HepG2 (cell line): ENCODE data around the gene CBX2. TPM values are rescaled to one million over a fixed set of nuclear protein-coding genes. Genes with fewer than 3 reads are reported as not detected.

Source experiments
- CBX1 ChIP-seq: IDR thresholded peaks from one replicate; pipeline ENCODE4 v1.6.1; 2016; ENCODE audit warnings: antibody characterized with exemption, low read depth
- ESRRA ChIP-seq: sonication (generic); formaldehyde crosslinking; IDR thresholded peaks from 2 replicates; pipeline ENCODE4 v1.5.1; 2020; ENCODE audit warnings: mild to moderate bottlenecking, low read depth, missing genetic modification reagents
- GATA4 ChIP-seq: sonication (generic); IDR thresholded peaks from 2 replicates; pipeline ENCODE4 v1.6.1; 2016; ENCODE audit warnings: antibody characterized with exemption, low read depth, borderline replicate concordance
- PTBP1 ChIP-seq: fragments of 200-400 bp; formaldehyde crosslinking; IDR thresholded peaks from 2 replicates; pipeline ENCODE4 v1.6.1; 2018; ENCODE audit warnings: low read length, low read depth; ENCODE audit not compliant: poor library complexity, severe bottlenecking
- RCOR2 ChIP-seq: IDR thresholded peaks from 2 replicates; pipeline ENCODE4 v1.6.1; 2016; ENCODE audit warnings: missing biosample characterization, missing genetic modification reagents
- ZNF33B ChIP-seq: sonication (generic); formaldehyde crosslinking; IDR thresholded peaks from 2 replicates; pipeline ENCODE4 v1.5.1; 2020; ENCODE audit warnings: mild to moderate bottlenecking, missing genetic modification reagents
- ZNF510 ChIP-seq: sonication (generic); formaldehyde crosslinking; IDR thresholded peaks from 2 replicates; pipeline ENCODE4 v1.4.0; 2020; ENCODE audit warnings: low read depth, mild to moderate bottlenecking, missing genetic modification reagents
- ZNF552 ChIP-seq: sonication (generic); formaldehyde crosslinking; IDR thresholded peaks from 2 replicates; pipeline ENCODE4 v1.9.0; 2022; ENCODE audit warnings: missing genetic modification reagents, mild to moderate bottlenecking, borderline replicate concordance
- ZNF776 ChIP-seq: sonication (generic); formaldehyde crosslinking; IDR thresholded peaks from 2 replicates; pipeline ENCODE4 v1.4.0; 2020; ENCODE audit warnings: mild to moderate bottlenecking, missing genetic modification reagents
- ZNF780A ChIP-seq: sonication (generic); formaldehyde crosslinking; IDR thresholded peaks from 2 replicates; pipeline ENCODE4 v1.8.0; 2022; ENCODE audit warnings: mild to moderate bottlenecking, missing genetic modification reagents, moderate library complexity
- ZNF788 ChIP-seq: sonication (generic); formaldehyde crosslinking; IDR thresholded peaks from 2 replicates; pipeline ENCODE4 v1.5.0; 2020; ENCODE audit warnings: mild to moderate bottlenecking, missing genetic modification reagents, borderline replicate concordance
- ZNF850 ChIP-seq: sonication (generic); formaldehyde crosslinking; conservative IDR thresholded peaks from 2 replicates; pipeline ENCODE4 v1.9.0; 2021; ENCODE audit warnings: mild to moderate bottlenecking, missing genetic modification reagents
- polyA plus RNA-seq, 8 experiments: library from polyadenylated mRNA; depleted of rRNA in 3 of 8; stranded (reverse) in 7 of 8; unstranded in 1 of 8; fragments of >200 nt; fragmentation: Illumina TruSeq in 4 of 8; extraction: Trizol in 4 of 8; gene quantifications; 2 replicates each; pipeline versions ENCODE4 v1.2.1 to v1.2.3, GENCODE V29; 2011 to 2016; ENCODE audit warnings: low read depth in 4 of 8, missing spikeins in 1 of 8, mixed read lengths in 1 of 8; ENCODE audit not compliant: insufficient read depth in 1 of 8
- total RNA-seq, 5 experiments: library from RNA; depleted of rRNA; stranded (reverse); fragments of >200 nt; fragmentation: Illumina TruSeq; extraction: Trizol; gene quantifications; 2 replicates each; pipeline ENCODE4 v1.2.3, GENCODE V29; 2016; ENCODE audit warnings: low read depth in 1 of 5
- TF ChIP-seq, protein P1 (sequence below): sonication (generic); formaldehyde crosslinking; IDR thresholded peaks from 2 replicates; pipeline ENCODE4; 2020; ENCODE audit warnings: missing genetic modification reagents, mild to moderate bottlenecking, borderline replicate concordance
- TF ChIP-seq, protein P2 (sequence below): sonication (generic); IDR thresholded peaks from 2 replicates; pipeline ENCODE4 v1.6.1; 2016; ENCODE audit warnings: low read depth, borderline replicate concordance
- TF ChIP-seq, protein P3 (sequence below): sonication (generic); formaldehyde crosslinking; IDR thresholded peaks from 2 replicates; pipeline ENCODE4 v1.4.0; 2020; ENCODE audit warnings: missing genetic modification reagents, borderline replicate concordance
- TF ChIP-seq, protein P4 (sequence below): sonication (generic); formaldehyde crosslinking; IDR thresholded peaks from 2 replicates; pipeline ENCODE4 v1.4.0; 2020; ENCODE audit warnings: missing genetic modification reagents
- TF ChIP-seq, protein P5 (sequence below): sonication (generic); formaldehyde crosslinking; IDR thresholded peaks from 2 replicates; pipeline ENCODE4 v1.5.0; 2020; ENCODE audit warnings: missing genetic modification reagents
- TF ChIP-seq, protein P6 (sequence below): sonication (generic); formaldehyde crosslinking; IDR thresholded peaks from 2 replicates; pipeline ENCODE4 v1.4.0; 2020; ENCODE audit warnings: mild to moderate bottlenecking, missing genetic modification reagents

CBX2 gene
- total and polyA plus RNA-seq, 2 of the 13 experiments (the other 11 are each of a cell fraction or from before 2014, with no cell fraction given): 14.5 to 31.1 TPM

DNA sequence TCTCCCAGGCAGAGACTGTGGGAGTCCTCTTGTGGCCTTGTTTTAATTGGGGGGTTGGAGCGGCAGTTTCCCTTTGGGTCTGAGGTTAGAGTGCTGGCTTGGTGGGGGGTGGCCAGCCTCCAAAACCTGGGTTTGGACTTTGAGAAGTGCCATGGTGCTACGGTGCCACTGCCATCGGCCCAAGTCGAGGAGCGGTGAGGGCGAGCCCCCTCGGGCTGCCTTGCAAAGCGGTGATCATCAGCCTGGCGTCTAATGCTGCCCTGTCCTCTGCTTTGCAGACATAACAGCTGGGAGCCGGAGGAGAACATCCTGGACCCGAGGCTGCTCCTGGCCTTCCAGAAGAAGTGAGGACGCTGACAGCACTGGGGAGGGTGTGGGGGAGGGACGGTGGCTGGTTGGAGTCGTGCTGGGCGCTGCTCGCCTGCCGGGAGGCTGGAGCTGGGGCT is 1.2 kb downstream of the CBX2 start (continued):
- TF ChIP-seq, protein P1, sequence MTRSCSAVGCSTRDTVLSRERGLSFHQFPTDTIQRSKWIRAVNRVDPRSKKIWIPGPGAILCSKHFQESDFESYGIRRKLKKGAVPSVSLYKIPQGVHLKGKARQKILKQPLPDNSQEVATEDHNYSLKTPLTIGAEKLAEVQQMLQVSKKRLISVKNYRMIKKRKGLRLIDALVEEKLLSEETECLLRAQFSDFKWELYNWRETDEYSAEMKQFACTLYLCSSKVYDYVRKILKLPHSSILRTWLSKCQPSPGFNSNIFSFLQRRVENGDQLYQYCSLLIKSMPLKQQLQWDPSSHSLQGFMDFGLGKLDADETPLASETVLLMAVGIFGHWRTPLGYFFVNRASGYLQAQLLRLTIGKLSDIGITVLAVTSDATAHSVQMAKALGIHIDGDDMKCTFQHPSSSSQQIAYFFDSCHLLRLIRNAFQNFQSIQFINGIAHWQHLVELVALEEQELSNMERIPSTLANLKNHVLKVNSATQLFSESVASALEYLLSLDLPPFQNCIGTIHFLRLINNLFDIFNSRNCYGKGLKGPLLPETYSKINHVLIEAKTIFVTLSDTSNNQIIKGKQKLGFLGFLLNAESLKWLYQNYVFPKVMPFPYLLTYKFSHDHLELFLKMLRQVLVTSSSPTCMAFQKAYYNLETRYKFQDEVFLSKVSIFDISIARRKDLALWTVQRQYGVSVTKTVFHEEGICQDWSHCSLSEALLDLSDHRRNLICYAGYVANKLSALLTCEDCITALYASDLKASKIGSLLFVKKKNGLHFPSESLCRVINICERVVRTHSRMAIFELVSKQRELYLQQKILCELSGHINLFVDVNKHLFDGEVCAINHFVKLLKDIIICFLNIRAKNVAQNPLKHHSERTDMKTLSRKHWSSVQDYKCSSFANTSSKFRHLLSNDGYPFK (CRISPR knock-in tag): 0 out of 2 replicates have a peak, but pooled peaks have one; percentile 42
- TF ChIP-seq PTBP1 (no peak), ZNF552 (no peak), GATA4 (no peak), ZNF510 (no peak), ZNF850 (CRISPR knock-in tag) (no peak), ESRRA (CRISPR knock-in tag) (no peak), ZNF33B (no peak), ZNF780A (CRISPR knock-in tag) (no peak), RCOR2 (CRISPR knock-in tag) (no peak), CBX1 (no peak), ZNF776 (no peak), ZNF788 (CRISPR knock-in tag) (no peak)
- TF ChIP-seq, protein P2, sequence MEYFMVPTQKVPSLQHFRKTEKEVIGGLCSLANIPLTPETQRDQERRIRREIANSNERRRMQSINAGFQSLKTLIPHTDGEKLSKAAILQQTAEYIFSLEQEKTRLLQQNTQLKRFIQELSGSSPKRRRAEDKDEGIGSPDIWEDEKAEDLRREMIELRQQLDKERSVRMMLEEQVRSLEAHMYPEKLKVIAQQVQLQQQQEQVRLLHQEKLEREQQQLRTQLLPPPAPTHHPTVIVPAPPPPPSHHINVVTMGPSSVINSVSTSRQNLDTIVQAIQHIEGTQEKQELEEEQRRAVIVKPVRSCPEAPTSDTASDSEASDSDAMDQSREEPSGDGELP: no peak
- TF ChIP-seq, protein P3, sequence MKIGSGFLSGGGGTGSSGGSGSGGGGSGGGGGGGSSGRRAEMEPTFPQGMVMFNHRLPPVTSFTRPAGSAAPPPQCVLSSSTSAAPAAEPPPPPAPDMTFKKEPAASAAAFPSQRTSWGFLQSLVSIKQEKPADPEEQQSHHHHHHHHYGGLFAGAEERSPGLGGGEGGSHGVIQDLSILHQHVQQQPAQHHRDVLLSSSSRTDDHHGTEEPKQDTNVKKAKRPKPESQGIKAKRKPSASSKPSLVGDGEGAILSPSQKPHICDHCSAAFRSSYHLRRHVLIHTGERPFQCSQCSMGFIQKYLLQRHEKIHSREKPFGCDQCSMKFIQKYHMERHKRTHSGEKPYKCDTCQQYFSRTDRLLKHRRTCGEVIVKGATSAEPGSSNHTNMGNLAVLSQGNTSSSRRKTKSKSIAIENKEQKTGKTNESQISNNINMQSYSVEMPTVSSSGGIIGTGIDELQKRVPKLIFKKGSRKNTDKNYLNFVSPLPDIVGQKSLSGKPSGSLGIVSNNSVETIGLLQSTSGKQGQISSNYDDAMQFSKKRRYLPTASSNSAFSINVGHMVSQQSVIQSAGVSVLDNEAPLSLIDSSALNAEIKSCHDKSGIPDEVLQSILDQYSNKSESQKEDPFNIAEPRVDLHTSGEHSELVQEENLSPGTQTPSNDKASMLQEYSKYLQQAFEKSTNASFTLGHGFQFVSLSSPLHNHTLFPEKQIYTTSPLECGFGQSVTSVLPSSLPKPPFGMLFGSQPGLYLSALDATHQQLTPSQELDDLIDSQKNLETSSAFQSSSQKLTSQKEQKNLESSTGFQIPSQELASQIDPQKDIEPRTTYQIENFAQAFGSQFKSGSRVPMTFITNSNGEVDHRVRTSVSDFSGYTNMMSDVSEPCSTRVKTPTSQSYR: no peak
- TF ChIP-seq, protein P4, sequence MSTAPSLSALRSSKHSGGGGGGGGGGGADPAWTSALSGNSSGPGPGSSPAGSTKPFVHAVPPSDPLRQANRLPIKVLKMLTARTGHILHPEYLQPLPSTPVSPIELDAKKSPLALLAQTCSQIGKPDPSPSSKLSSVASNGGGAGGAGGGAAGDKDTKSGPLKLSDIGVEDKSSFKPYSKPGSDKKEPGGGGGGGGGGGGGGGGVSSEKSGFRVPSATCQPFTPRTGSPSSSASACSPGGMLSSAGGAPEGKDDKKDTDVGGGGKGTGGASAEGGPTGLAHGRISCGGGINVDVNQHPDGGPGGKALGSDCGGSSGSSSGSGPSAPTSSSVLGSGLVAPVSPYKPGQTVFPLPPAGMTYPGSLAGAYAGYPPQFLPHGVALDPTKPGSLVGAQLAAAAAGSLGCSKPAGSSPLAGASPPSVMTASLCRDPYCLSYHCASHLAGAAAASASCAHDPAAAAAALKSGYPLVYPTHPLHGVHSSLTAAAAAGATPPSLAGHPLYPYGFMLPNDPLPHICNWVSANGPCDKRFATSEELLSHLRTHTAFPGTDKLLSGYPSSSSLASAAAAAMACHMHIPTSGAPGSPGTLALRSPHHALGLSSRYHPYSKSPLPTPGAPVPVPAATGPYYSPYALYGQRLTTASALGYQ: no peak
- TF ChIP-seq, protein P5, sequence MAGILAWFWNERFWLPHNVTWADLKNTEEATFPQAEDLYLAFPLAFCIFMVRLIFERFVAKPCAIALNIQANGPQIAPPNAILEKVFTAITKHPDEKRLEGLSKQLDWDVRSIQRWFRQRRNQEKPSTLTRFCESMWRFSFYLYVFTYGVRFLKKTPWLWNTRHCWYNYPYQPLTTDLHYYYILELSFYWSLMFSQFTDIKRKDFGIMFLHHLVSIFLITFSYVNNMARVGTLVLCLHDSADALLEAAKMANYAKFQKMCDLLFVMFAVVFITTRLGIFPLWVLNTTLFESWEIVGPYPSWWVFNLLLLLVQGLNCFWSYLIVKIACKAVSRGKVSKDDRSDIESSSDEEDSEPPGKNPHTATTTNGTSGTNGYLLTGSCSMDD (CRISPR knock-in tag): no peak
- TF ChIP-seq, protein P6, sequence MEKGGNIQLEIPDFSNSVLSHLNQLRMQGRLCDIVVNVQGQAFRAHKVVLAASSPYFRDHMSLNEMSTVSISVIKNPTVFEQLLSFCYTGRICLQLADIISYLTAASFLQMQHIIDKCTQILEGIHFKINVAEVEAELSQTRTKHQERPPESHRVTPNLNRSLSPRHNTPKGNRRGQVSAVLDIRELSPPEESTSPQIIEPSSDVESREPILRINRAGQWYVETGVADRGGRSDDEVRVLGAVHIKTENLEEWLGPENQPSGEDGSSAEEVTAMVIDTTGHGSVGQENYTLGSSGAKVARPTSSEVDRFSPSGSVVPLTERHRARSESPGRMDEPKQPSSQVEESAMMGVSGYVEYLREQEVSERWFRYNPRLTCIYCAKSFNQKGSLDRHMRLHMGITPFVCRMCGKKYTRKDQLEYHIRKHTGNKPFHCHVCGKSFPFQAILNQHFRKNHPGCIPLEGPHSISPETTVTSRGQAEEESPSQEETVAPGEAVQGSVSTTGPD: no peak
